CD4-positive, CD25-positive, alpha-beta regulatory T cell (primary cell): Measurements from ENCODE around the gene PLXDC2. TPM values are rescaled to one million over a fixed set of nuclear protein-coding genes. Genes with fewer than 3 reads are reported as not detected.

ENCODE experiments used
- ATAC-seq, 2 donors: fragments of 150-1000 bp; cut with Tn5 transposase; one replicate each; pipeline ENCODE4 v1.10.0; 2021; ENCODE audit warnings: low read depth in 2 of 2, moderate number of reproducible peaks in 2 of 2, moderate library complexity in 1 of 2
- DNase-seq, 3 donors: peaks; one replicate each; pipeline versions ENCODE4 v3.0.0 to v3.0.0-alpha.2; 2012 to 2022; ENCODE audit warnings: mixed read lengths in 1 of 3
- H3K27ac ChIP-seq: one replicate; pipeline ENCODE4 v1.7.0; 2013; ENCODE audit warnings: mild to moderate bottlenecking, low read length; ENCODE audit not compliant: insufficient read depth, poor library complexity, severe bottlenecking
- H3K27me3 ChIP-seq: one replicate; pipeline ENCODE4 v1.7.0; 2013; ENCODE audit warnings: low read length; ENCODE audit not compliant: control insufficient read depth, insufficient read depth
- H3K36me3 ChIP-seq: one replicate; pipeline ENCODE4 v1.7.0; 2013; ENCODE audit warnings: mild to moderate bottlenecking, low read length, moderate library complexity; ENCODE audit not compliant: control insufficient read depth, insufficient read depth
- H3K4me1 ChIP-seq: 2 replicates; pipeline ENCODE4 v1.7.0; 2013; ENCODE audit warnings: mild to moderate bottlenecking, low read length; ENCODE audit not compliant: insufficient read depth, control insufficient read depth, poor library complexity, severe bottlenecking
- H3K4me3 ChIP-seq: one replicate; pipeline ENCODE4 v1.7.0; 2013; ENCODE audit warnings: low read depth, mild to moderate bottlenecking, low read length, moderate library complexity
- H3K9me3 ChIP-seq, 2 experiments: 1 replicate in 1 of 2; 2 replicates in 1 of 2; pipeline ENCODE4 v1.7.0; 2013; ENCODE audit warnings: low read length in 2 of 2, mild to moderate bottlenecking in 1 of 2, moderate library complexity in 1 of 2; ENCODE audit not compliant: control insufficient read depth in 2 of 2
- H3K27ac Mint-ChIP-seq, 3 donors: one replicate each; pipeline ENCODE4 v1.8.0; 2020 to 2022; ENCODE audit warnings: mild to moderate bottlenecking in 3 of 3, mixed read lengths in 3 of 3, moderate library complexity in 2 of 3
- H3K27me3 Mint-ChIP-seq: one replicate; pipeline ENCODE4 v1.8.0; 2022; ENCODE audit warnings: mild to moderate bottlenecking, mixed read lengths
- H3K36me3 Mint-ChIP-seq: one replicate; pipeline ENCODE4 v1.8.0; 2020; ENCODE audit warnings: mixed read lengths
- H3K4me1 Mint-ChIP-seq, 4 donors: one replicate each; pipeline ENCODE4 v1.8.0; 2020 to 2022; ENCODE audit warnings: mixed read lengths in 4 of 4, mild to moderate bottlenecking in 1 of 4
- H3K4me3 Mint-ChIP-seq, 4 donors: one replicate each; pipeline ENCODE4 v1.8.0; 2020 to 2022; ENCODE audit warnings: mild to moderate bottlenecking in 4 of 4, mixed read lengths in 4 of 4, moderate library complexity in 3 of 4
- H3K9me3 Mint-ChIP-seq, 7 donors: one replicate each; pipeline ENCODE4 v1.8.0; 2020 to 2022; ENCODE audit warnings: mixed read lengths in 7 of 7, mild to moderate bottlenecking in 3 of 7, moderate library complexity in 2 of 7
- polyA plus RNA-seq, 4 donors: library from polyadenylated mRNA; unstranded; fragments of 300-500 nt; fragmentation: Illumina TruSeq; gene quantifications; one replicate each; pipeline ENCODE4 v1.2.3, GENCODE V29; 2021
- total RNA-seq: library from RNA; stranded (reverse); gene quantifications from one replicate; pipeline ENCODE4 v1.2.3, GENCODE V29; 2022

The PLXDC2 gene
- total and polyA plus RNA-seq, 5 donors from 2014 or later = 0.03 to 1.8 (median 0.10) TPM; not detected in 2

- Mint-ChIP-seq H3K9me3 (peaks cover 0 to 5% (median 4%) of the 10 kb centered on the region in 7 donors), H3K27ac (no peak overlapping the region), H3K4me3 (no peak overlapping the region), H3K4me1 (no peaks in the 10 kb centered on the region), H3K27me3 (no peaks in the 10 kb centered on the region), H3K36me3 (no peaks in the 10 kb centered on the region)
- Histone ChIP-seq H3K9me3 (peaks cover 0 to 4% of the 10 kb centered on the region in 2 experiments), H3K27ac (no peak overlapping the region), H3K4me3 (no peak overlapping the region), H3K27me3 (no peaks in the 10 kb centered on the region), H3K36me3 (no peaks in the 10 kb centered on the region), H3K4me1 (no peaks in the 10 kb centered on the region)
- ATAC-seq (no peak), DNase-seq (no peak)
Observed at GRCh38 chr10:20233423-20233822, 417.2 kb downstream of the PLXDC2 start.

GRCh38 chr10:20234579-20234978, 418.3 kb downstream of the PLXDC2 start:
- no peak overlapping the region for H3K27ac Mint-ChIP-seq
- H3K4me3 ChIP-seq = no peak overlapping the region
- H3K36me3 Mint-ChIP-seq = no peaks in the 10 kb centered on the region
- no peak for DNase-seq
- no peak overlapping the region for H3K4me3 Mint-ChIP-seq
- peaks cover 0 to 6% (median 1%) of the 10 kb centered on the region in 7 donors for H3K9me3 Mint-ChIP-seq
- H3K36me3 ChIP-seq = no peaks in the 10 kb centered on the region
- no peaks in the 10 kb centered on the region for H3K27me3 Mint-ChIP-seq
- no peaks in the 10 kb centered on the region for H3K4me1 Mint-ChIP-seq
- no peaks in the 10 kb centered on the region for H3K9me3 ChIP-seq
- H3K27ac ChIP-seq = no peak overlapping the region
- no peaks in the 10 kb centered on the region for H3K27me3 ChIP-seq
- no peaks in the 10 kb centered on the region for H3K4me1 ChIP-seq
- ATAC-seq = no peak

GRCh38 chr10:20237091-20237570, 420.9 kb downstream of the PLXDC2 start:
- H3K27me3 Mint-ChIP-seq = no peaks in the 10 kb centered on the region
- Histone ChIP-seq H3K27me3 (no peaks in the 10 kb centered on the region), H3K36me3 (no peaks in the 10 kb centered on the region), H3K4me1 (no peaks in the 10 kb centered on the region), H3K9me3 (no peaks in the 10 kb centered on the region), H3K4me3 (no peak overlapping the region), H3K27ac (no peak overlapping the region)
- no peak overlapping the region for H3K27ac Mint-ChIP-seq
- no peak for DNase-seq
- H3K9me3 Mint-ChIP-seq = peaks cover 0 to 10% (median 3%) of the 10 kb centered on the region in 7 donors
- no peaks in the 10 kb centered on the region for H3K36me3 Mint-ChIP-seq
- H3K4me3 Mint-ChIP-seq = no peak overlapping the region
- no peak for ATAC-seq
- no peaks in the 10 kb centered on the region for H3K4me1 Mint-ChIP-seq

- peaks cover 0 to 10% (median 3%) of the 10 kb centered on the region in 7 donors for H3K9me3 Mint-ChIP-seq
- H3K27ac ChIP-seq = no peak overlapping the region
- H3K4me1 ChIP-seq = no peaks in the 10 kb centered on the region
- no peaks in the 10 kb centered on the region for H3K9me3 ChIP-seq
- H3K4me3 ChIP-seq = no peak overlapping the region
- H3K27me3 ChIP-seq = no peaks in the 10 kb centered on the region
- no peak overlapping the region for H3K4me3 Mint-ChIP-seq
- DNase-seq = no peak
- no peaks in the 10 kb centered on the region for H3K36me3 Mint-ChIP-seq
- H3K36me3 ChIP-seq = no peaks in the 10 kb centered on the region
- no peaks in the 10 kb centered on the region for H3K27me3 Mint-ChIP-seq
- no peak overlapping the region for H3K27ac Mint-ChIP-seq
- no peaks in the 10 kb centered on the region for H3K4me1 Mint-ChIP-seq
- no peak for ATAC-seq
Observed at GRCh38 chr10:20237586-20237985, 421.4 kb downstream of the PLXDC2 start.

- H3K27me3 ChIP-seq = no peaks in the 10 kb centered on the region
- H3K36me3 Mint-ChIP-seq = no peaks in the 10 kb centered on the region
- H3K36me3 ChIP-seq = no peaks in the 10 kb centered on the region
- no peaks in the 10 kb centered on the region for H3K4me1 ChIP-seq
- H3K27me3 Mint-ChIP-seq = no peaks in the 10 kb centered on the region
- no peak overlapping the region for H3K27ac ChIP-seq
- H3K9me3 Mint-ChIP-seq = peaks cover 0 to 12% (median 4%) of the 10 kb centered on the region in 7 donors
- H3K4me3 Mint-ChIP-seq = no peak overlapping the region
- no peaks in the 10 kb centered on the region for H3K9me3 ChIP-seq
- H3K4me1 Mint-ChIP-seq = no peaks in the 10 kb centered on the region
- no peak for ATAC-seq
- H3K4me3 ChIP-seq = no peak overlapping the region
- no peak overlapping the region for H3K27ac Mint-ChIP-seq
- DNase-seq = no peak
Observed at GRCh38 chr10:20240643-20241042, 424.4 kb downstream of the PLXDC2 start.

GRCh38 chr10:20247454-20247853, 431.2 kb downstream of the PLXDC2 start:
- Mint-ChIP-seq H3K9me3 (peaks cover 0 to 14% (median 5%) of the 10 kb centered on the region in 7 donors), H3K27ac (no peak overlapping the region), H3K36me3 (no peaks in the 10 kb centered on the region), H3K4me1 (no peaks in the 10 kb centered on the region), H3K27me3 (no peaks in the 10 kb centered on the region), H3K4me3 (no peak overlapping the region)
- Histone ChIP-seq H3K27me3 (no peaks in the 10 kb centered on the region), H3K4me3 (no peak overlapping the region), H3K36me3 (no peaks in the 10 kb centered on the region), H3K9me3 (peaks cover 3% of the 10 kb centered on the region in 2 experiments), H3K4me1 (no peaks in the 10 kb centered on the region), H3K27ac (no peak overlapping the region)
- no peak for DNase-seq
- ATAC-seq = no peak

- Mint-ChIP-seq H3K4me3 (no peak overlapping the region), H3K27ac (no peak overlapping the region), H3K4me1 (no peaks in the 10 kb centered on the region), H3K36me3 (no peaks in the 10 kb centered on the region), H3K9me3 (peaks cover 0 to 16% (median 5%) of the 10 kb centered on the region in 7 donors), H3K27me3 (no peaks in the 10 kb centered on the region)
- Histone ChIP-seq H3K4me1 (no peaks in the 10 kb centered on the region), H3K4me3 (no peak overlapping the region), H3K36me3 (no peaks in the 10 kb centered on the region), H3K27me3 (no peaks in the 10 kb centered on the region), H3K9me3 (peaks cover 3% of the 10 kb centered on the region in 2 experiments), H3K27ac (no peak overlapping the region)
- no peak for DNase-seq
- no peak for ATAC-seq
Observed at GRCh38 chr10:20247891-20248708, 431.9 kb downstream of the PLXDC2 start.

- H3K9me3 Mint-ChIP-seq = peaks cover 0 to 14% (median 4%) of the 10 kb centered on the region in 7 donors
- no peak overlapping the region for H3K4me3 Mint-ChIP-seq
- Histone ChIP-seq H3K9me3 (no peaks in the 10 kb centered on the region), H3K4me1 (no peaks in the 10 kb centered on the region), H3K27me3 (no peaks in the 10 kb centered on the region), H3K27ac (no peak overlapping the region), H3K4me3 (no peak overlapping the region), H3K36me3 (no peaks in the 10 kb centered on the region)
- no peak overlapping the region for H3K27ac Mint-ChIP-seq
- no peak for DNase-seq
- ATAC-seq = no peak
- H3K4me1 Mint-ChIP-seq = no peaks in the 10 kb centered on the region
- no peaks in the 10 kb centered on the region for H3K36me3 Mint-ChIP-seq
- no peaks in the 10 kb centered on the region for H3K27me3 Mint-ChIP-seq
Observed at GRCh38 chr10:20254078-20254477, 437.8 kb downstream of the PLXDC2 start.
